Stimulated activated CD4-positive, alpha-beta T cell treated with anti-CD3 and anti-CD28 coated beads, TNF-alpha, amount 100 ng/mL, for 4 hours (primary cell): Measurements from ENCODE around the gene GLT6D1.
"Not testable (repeated sequence)": the region's sequence is repeated elsewhere in the genome, so short reads cannot be mapped to it uniquely, and the experiment has no call there.

Source experiments
- DNase-seq, 3 experiments: peaks; one replicate each; pipeline ENCODE4 v3.0.0-alpha.2; 2020; ENCODE audit warnings: low read depth in 3 of 3

The GLT6D1 gene

DNA sequence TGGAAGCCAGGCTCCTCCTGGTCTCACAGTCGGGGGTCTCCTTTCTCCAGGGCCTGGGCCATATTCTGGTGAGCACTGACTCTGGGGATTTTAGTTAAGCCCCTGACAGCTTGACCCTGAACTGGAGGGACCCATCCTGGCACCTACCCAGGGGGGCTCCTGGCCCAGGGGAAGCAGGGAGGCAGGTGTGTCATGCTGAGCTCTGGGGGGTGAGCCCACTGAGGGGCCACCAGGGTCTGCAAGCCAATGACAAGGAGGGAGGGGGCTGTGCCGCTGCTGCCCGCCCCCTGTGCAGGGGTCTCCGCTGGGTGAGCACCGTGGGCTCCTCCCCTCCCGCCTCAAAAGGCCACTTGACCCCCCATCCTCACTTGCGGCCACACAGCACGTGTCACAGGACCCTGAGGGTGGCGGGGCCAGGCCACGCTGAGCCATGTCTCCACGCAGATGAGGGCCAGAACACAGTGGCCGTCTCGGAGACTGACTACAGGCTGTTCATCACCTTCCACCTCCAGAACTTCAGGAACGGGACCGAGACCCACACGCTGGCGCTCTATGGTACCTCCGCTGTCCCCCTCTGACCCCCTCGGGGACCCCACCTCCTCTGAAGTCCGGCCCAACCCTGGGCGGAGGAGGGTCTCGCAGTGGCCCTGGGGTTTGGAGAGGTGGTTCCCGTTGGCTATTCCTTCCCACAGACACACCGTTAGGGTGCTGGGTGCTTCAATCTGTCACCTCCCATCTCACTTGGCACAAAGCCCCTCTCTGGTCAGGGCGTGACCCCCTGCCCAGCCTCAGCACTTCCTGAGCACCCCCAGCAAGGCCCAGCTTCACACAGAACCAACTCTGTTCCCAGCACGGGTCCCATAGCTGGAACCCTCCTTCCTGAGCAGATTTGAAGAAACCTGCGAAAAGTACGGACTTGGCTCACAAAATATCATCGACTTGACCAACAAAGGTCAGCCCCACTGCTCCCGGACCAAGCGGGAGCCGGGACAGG lies 25.8 kb upstream of the GLT6D1 start:
- no peak for DNase-seq

DNA sequence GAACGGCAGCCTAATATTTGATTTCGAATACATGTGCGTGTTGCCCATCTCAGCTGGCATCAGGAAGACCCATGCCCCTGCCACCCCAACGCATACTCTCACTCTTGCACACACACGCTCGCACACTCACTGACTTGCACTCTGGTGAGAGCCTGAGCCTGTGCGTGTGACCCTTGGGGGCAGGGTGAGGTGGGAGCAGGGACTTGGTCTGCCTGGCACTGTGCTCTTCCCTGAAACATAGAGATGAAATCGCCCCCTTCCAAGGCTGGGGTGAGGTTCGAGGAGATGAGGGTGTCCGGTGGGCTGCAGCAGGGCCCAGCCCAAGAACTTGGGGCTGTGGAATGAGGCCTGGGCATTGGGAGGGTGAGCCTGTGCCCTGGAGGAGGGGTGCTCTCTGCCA lies 24.9 kb upstream of the GLT6D1 start:
- DNase-seq: no peak

DNA sequence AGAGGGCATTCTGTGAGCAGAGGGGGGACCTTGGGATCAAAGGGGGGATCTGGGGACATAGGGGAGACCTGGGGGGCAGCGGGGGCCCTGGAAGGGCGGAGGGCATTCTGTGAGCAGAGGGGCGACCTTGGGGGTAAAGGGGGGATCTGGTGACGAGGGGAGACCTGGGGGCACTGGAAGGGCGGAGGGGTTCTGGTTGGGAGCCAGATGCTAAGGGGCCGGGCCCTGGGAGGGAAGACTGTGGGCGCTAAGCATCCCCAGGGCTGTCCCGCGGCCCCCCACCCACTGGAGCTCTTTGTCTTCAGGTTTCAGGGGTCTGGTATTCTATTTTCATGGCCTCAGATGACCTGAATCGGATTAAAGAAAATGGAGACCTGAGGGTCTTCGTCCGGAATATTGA lies 24.5 kb upstream of the GLT6D1 start:
- DNase-seq: no peak

DNA sequence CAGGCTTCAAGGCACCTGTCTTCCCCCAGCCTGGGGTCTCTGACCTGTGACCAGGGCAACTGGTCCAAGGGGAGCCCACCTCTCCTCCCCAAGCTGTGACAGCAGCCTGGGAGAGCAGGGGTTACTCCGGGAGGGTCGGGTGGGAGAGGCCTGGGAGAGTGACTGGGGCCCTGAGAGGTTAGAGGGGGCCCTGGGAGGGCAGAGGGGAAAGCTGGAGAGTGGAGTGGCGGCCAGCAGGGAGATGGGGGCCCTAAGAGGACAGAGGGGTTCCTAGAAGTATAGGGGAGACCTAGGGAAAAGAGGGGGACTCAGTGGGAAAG lies 24.1 kb upstream of the GLT6D1 start:
- DNase-seq: no peak

- DNase-seq: no peak
Observed at GRCh38 chr9:135662758-135663450, 23.6 kb upstream of the GLT6D1 start, which contains the start of gene LCN9. LCN9 (plus strand) TSS chr9:135663309; CDS start chr9:135663322, 13 bp downstream.

DNA sequence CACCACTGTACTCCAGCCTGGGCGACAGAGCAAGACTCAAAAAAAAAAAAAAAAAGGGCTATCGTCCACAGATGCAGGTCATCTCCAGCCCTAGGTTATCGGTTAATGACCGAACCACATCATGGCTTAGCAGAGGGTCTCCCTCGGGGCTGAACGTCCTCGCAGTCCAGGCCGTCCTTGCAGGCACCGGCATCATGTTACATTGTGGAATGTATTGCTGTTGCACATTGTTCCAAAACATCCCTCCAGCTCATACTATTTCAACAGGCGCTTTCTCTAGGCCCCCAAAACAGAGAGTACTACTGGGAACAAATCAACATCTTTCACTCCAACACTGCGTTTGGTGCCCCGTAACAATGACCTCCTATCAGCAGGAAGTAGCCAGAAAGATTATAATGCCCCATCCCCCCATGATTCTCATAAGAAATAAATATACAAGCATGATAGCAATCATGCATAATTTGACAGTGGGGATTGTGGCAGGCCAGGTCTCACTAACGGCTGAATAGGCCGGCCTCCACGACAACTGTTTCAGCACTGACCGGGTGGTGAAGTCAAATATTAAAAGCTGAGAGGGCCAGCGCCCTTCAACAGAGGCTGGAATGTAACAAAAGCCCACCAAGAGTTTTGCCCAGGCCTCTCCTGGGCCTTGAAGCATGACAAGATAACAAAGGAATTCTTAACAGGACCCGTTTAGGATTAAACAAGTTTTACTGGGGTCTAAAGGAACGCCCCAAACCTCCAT lies 22.6 kb upstream of the GLT6D1 start:
- no peak for DNase-seq

GRCh38 chr9:135660407-135660806 lies 21.1 kb upstream of the GLT6D1 start:
- no peak for DNase-seq

DNA sequence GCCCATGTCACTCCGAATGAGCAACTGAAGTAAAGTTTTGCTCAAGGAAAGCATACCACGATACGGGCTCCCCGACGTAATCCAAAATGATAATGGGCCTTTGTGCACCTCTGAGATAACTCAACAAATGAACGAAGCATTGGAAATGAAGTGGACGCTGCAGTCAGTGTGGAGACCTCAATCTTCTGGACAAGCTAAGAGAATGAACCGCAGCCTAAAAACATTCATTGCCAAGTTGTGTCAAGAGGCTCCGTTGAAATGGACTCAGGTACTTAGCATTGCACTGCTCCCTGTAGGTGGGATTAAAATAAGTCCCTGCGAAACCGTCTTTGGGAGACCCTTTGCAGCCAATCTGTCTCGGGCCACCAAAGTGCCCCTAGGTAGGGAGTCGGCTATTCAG lies 19.9 kb upstream of the GLT6D1 start:
- no peak for DNase-seq

- no peak for DNase-seq
Observed at GRCh38 chr9:135657416-135657815, 18.1 kb upstream of the GLT6D1 start.

DNA sequence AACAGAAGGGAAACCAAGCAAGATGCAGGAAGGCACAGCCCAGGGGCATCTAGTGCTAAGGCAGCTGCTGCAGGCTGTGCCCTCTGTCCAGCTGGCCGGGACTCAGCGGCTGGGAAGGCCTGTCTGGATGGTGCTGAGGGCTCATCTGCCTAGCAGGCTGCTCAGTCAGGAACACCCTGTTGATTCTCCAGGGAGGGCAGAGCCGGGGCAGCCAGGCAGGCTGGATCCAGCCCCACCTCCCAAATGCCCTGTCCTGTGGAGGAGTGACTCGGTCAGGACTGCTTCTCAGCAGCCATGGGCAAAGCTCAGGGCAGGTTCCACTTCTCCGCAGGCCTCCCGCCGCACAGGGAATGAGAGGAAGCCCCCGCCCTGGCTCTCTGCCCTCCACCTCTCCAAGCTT lies 16.0 kb upstream of the GLT6D1 start:
- DNase-seq: no peak

GRCh38 chr9:135650408-135650807 lies 11.1 kb upstream of the GLT6D1 start:
- DNase-seq: no peak

- no peak for DNase-seq
Observed at GRCh38 chr9:135649508-135649907, 10.2 kb upstream of the GLT6D1 start.

- DNase-seq: no peak
Observed at GRCh38 chr9:135648494-135649410, 9.4 kb upstream of the GLT6D1 start.

DNA sequence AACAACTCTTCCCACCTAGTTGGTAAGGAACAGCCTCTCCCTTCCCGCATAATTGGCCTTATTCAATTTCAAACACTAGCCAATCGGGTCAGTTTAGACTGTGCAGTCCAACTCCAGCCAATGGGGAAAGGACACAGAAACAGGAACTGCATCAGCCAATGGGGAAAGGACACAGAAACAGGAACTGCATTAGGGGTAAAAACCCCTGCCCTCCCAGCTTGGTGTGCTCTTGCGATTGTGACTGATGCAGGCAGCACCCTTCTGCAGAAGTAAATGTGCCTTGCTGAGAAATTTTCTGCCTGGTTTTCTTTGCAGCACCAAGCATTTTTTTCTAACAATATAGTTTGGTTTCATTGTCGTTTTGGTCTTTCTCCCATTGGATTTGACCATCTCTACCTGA lies 8.5 kb upstream of the GLT6D1 start:
- no peak for DNase-seq

GRCh38 chr9:135644631-135645218 lies 5.4 kb upstream of the GLT6D1 start:
- DNase-seq: no peak

DNA sequence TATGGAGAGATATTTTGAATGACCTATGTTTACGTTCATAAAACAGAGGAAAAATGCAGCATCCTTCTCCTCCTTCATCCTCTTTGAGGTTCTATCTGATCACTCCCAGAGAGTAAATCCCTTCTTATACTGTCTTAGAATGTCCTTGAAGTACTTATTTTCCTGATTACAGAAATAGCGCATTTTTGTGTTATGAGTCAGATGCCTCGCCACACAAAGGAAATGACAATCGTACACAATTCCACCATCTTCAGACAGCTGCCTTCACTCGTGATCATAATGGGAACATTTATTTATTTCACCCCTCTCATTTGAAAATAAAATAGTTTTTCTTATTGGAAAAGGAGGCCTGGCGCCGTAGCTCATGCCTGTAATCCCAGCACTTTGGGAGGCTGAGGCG lies 2.4 kb upstream of the GLT6D1 start:
- DNase-seq: no peak

DNA sequence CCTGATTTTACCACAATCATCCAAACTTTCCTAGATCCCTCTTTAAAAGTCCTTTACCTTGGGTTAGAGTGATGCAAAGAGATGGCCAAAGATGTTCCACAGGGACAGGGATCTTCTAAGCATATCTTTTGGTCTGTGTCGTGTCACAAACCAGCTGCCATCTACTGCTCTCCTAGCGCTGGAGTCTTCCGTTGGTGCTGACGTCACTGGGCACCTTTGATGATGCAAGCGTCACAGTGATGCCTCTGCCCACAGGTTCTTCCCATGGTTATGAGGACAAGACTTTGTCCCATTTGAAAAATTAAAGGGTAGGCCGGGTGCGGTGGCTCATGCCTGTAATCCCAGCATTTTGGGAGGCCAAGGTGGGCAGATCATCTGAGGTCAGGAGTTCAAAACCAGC lies 1.7 kb upstream of the GLT6D1 start:
- DNase-seq: no peak

GRCh38 chr9:135636930-135637530 lies 2.3 kb downstream of the GLT6D1 start:
- DNase-seq: not testable (repeated sequence)

DNA sequence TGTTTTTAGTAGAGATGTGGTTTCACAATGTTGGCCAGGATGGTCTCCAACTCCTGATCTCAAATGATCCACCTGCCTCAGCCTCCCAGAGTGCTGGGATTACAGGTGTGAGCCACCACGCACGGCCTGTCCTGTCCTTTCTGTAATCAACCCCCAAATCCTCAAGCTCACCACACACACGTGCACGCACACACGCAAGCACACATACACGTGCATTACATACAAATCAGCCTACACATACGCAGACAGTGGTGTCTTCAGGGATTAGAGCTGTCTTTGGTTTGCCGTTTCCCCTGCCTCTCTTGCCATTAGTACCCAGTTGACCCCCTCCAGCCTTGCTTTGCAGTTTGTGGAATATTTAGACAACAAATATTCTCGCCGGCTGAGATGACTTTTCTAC lies 6.5 kb downstream of the GLT6D1 start:
- no peak for DNase-seq

DNA sequence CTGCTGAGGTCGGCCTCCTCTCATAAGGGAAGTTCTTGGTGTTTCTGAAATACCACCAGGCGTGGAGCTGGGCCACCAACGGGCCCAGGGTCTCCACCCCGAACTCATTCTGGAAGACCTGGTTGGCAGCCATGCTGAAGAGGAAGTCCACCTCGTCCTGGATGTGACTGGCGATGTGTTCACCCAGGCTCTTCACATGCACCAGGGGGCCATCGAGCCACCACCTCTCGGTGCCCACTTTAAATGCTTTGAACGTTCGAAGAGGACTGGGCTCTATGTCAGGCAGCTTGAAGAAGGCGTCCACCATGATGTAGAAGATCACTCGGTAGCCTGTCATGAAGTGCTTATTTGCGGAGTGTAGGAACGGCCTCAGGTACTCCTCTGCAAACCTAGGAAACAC lies 15.1 kb downstream of the GLT6D1 start:
- DNase-seq: no peak
